Islet precursor cell (in vitro differentiated cells): ENCODE data around the gene CBL.

Source experiments
- DNase-seq: peaks from one replicate; pipeline ENCODE4 v3.0.0-alpha.2; 2018

CBL gene

DNA sequence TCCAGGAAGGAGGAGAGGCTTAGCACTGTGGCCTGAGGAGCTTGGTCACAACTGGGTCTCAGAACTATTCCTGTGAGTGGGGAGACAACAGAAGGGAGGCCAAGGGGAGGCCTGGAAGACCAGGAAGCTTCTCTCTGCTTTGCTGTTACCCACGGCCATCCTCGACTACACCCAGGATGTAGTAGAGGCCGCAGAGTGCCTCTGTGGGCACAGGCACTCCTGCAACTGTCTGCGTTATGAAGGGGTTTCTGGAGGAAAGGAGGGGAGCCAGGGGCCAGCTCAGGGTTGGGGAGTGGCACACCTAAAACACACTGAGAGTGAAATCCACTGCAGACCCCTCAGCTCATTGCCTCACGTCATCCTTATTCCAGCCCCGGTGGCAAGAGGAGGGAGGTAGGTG lies 144.2 kb downstream of the CBL start:
- DNase-seq = no peak

DNA sequence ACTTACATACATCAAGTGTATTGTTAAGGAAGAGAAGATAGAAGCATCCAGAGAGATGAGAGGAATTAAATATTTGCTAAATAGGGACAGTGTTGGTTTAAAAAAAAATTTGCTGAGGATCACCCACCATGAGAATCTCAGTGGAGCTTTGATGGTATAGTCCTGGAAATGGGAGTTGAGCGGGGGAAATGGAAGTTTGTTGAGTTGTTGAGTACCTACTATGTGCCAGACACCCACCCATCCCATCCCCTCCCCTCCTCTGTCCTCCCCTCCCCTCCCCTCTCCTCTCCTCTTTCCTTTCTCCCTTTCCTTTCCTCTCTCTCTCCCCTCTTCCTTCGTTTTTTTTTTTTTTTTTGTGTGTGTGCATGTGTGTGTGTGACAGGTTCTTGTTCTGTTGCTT lies 145.1 kb downstream of the CBL start:
- no peak for DNase-seq

DNA sequence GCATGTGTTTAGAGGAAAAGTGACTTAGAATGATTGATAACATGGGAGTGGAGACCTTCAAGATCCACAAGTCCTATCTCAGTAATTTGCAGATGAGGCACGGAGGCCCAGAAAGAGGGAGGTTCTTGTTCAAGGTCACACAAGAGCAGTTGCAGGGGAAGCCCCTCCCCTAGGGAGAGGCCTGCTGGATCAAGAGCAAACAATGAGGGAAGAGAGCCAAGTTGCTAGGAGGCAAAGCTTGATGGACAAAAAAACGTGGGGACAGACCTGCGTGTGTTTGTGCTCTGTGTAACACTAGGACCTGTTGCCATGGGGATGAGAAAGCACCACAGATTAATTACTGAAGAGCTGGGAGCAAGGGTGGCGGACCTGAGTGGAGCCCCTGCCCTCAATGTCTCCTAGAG lies 146.7 kb downstream of the CBL start:
- DNase-seq = no peak

DNA sequence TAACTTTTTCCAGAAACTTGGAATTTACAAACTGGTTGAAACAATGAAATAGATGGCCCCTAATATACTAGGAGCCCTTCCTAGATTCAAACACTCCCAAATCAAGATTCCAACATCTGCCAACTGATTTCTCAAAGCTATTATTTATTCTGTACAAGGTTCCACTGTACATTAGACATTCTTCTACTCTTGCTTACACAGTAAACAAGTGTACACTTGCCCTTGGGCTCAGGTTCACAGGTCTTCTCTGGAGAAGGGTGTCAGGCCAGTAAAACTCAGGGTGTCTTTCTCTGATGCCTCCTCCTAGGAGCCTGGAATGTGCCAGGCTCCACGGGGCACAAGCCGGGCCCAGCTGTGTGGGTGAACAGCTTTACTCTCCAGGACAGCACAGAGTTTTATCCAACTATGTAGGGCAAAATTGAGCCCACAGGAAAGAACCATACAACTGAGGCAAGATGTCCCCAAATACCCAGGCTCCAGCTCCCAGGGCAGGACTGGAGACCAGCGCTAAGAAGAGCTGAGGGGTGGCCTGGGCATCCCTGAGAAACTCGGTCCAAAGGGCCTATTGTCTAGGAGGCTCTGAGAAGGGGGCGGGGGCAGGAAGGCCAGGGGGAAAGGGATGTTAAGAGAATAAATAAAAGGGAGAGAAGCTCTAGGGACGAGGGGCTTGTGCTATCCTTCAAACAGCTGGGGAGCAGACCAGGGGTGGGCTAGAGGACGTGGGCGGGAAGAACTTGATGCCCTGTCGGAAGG lies 149.1 kb downstream of the CBL start:
- DNase-seq = no peak

DNA sequence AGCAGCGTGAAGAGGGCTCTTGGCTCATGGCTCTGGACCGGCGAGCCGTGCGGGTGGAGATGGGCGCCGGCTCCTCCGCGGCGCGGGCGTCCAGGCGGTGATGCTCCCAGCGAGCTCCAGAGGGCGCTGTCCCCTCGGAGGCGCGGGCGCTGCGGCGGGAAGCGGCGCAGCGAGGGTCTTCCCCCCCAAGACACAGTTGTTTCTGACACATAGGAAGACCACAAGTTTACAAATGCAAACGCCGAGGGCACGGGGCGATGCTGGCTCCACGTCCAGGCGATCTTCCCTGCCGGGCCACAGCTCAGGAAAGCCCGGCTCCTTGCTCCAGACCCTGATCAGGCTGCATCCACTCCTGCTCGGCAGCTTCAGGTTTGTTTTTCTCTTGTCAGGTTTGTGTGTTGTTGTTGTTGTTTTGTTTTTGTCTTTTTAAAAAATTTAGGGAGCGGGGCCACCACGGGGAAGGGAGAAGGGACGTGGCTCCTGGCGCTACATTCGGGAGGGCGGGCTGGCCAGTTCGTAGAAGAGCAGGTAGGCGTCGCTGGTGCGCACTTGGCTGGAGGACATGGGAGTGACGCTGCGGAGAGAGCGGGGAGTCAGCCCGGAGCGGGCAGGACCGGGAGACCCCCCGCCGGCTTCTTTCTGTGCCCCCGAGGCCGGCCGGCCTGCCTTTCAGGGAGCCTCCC lies 150.4 kb downstream of the CBL start:
- peak; percentile 87 for DNase-seq

DNA sequence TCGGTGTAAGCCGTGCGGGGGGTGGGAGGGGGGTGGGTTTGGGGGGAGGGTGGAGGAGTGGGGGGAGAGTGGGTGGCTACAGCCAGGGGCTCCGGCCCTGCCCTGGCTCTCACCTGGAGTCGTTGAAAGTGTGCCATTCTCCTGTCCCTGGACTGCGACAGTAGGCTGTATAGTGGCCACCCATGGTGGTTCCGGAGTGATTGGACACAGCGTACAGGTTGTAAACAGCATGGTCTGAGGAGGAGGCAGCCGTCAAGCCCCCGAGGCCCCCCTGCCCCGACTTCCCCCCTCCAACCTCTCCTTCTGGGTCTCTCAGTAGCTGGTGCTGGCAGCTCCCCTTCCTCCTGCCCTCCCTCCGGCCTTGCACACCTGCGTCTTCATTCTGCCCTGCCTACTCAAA lies 150.9 kb downstream of the CBL start:
- no peak for DNase-seq
